PFSK-1 (cell line): ENCODE results near the gene HSP90AA1.

Experiments used
- POLR2AphosphoS5 ChIP-seq: IDR thresholded peaks from 2 replicates; pipeline ENCODE4 v1.6.1; 2012; ENCODE audit warnings: low read depth, mild to moderate bottlenecking, control low read depth, low read length, moderate library complexity
- TAF1 ChIP-seq: IDR thresholded peaks from 2 replicates; pipeline ENCODE4 v1.6.1; 2012; ENCODE audit warnings: low read length, control low read depth, borderline replicate concordance; ENCODE audit not compliant: insufficient read depth
- TF ChIP-seq, protein P1 (sequence below), 2 experiments: IDR thresholded peaks; 2 replicates each; pipeline versions ENCODE4 v1.6.1 to v1.8.0; 2011 to 2012; ENCODE audit warnings: low read depth in 2 of 2, low read length in 2 of 2, control low read depth in 1 of 2, inconsistent platforms in 1 of 2, mild to moderate bottlenecking in 1 of 2, moderate library complexity in 1 of 2; ENCODE audit not compliant: insufficient read depth in 1 of 2

DNA sequence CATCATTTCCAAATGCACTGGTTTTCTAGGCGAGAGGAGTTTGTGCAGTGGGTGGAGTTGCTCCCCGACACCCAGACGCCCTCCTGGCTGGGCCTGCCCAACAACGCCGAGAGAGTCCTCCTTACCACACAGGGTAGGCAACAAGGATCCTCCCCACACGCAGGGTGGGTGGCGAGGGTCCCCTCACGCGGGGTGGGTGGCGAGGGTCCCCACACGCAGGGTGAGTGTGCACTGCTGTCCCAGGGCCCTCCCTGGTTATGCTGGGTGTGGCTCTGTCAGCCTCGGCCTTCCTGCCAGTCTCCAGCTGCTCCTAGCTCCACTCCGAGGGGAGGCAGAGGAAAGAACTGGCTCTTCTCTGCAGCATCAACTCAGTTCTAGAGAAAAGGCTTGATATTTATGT, 42.3 kb downstream of the HSP90AA1 start:
- TF ChIP-seq POLR2AphosphoS5 = no peak
- TF ChIP-seq, protein P1, sequence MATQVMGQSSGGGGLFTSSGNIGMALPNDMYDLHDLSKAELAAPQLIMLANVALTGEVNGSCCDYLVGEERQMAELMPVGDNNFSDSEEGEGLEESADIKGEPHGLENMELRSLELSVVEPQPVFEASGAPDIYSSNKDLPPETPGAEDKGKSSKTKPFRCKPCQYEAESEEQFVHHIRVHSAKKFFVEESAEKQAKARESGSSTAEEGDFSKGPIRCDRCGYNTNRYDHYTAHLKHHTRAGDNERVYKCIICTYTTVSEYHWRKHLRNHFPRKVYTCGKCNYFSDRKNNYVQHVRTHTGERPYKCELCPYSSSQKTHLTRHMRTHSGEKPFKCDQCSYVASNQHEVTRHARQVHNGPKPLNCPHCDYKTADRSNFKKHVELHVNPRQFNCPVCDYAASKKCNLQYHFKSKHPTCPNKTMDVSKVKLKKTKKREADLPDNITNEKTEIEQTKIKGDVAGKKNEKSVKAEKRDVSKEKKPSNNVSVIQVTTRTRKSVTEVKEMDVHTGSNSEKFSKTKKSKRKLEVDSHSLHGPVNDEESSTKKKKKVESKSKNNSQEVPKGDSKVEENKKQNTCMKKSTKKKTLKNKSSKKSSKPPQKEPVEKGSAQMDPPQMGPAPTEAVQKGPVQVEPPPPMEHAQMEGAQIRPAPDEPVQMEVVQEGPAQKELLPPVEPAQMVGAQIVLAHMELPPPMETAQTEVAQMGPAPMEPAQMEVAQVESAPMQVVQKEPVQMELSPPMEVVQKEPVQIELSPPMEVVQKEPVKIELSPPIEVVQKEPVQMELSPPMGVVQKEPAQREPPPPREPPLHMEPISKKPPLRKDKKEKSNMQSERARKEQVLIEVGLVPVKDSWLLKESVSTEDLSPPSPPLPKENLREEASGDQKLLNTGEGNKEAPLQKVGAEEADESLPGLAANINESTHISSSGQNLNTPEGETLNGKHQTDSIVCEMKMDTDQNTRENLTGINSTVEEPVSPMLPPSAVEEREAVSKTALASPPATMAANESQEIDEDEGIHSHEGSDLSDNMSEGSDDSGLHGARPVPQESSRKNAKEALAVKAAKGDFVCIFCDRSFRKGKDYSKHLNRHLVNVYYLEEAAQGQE (IDR thresholded peaks at IDR 0.05; ENCODE audit: insufficient read depth in 1 of 2, low read depth in 2 of 2, low read length in 2 of 2) = no peak
- no peak for TF ChIP-seq TAF1
